Esophagus mucosa (tissue), 1 donor: ENCODE data around the gene LONP1. TPM values are rescaled to one million over a fixed set of nuclear protein-coding genes. Genes with fewer than 3 reads are reported as not detected.
"Not testable (repeated sequence)": the region's sequence is repeated elsewhere in the genome, so short reads cannot be mapped to it uniquely, and the experiment has no call there.

ENCODE experiments used
- ATAC-seq: fragments of 200-7000 bp; cut with Tn5 transposase; one replicate; pipeline ENCODE4 v1.9.1; 2020
- total RNA-seq: library from RNA; stranded (reverse); gene quantifications from one replicate; pipeline ENCODE4 v1.2.4, GENCODE V29; 2023
- donor health status: DM: yes; HTN: yes; CAD: no.

Gene LONP1
- 47.1 TPM for total RNA-seq

GRCh38 chr19:5719961-5720790, at the start of gene LONP1, which contains the start of gene CATSPERD:
Gene LONP1 (minus strand): TSS chr19:5720146. CDS start chr19:5720132, 14 bp downstream.
Gene CATSPERD (plus strand): TSS chr19:5720637. CDS start chr19:5720738, 101 bp downstream.
- ATAC-seq = peak; percentile 96

- no peak for ATAC-seq
These were observed 48.0 kb upstream of the LONP1 start for GRCh38 chr19:5767949-5768348.

- ATAC-seq = no peak
These were observed 45.3 kb upstream of the LONP1 start for GRCh38 chr19:5765220-5765619.

- no peak for ATAC-seq
These were observed 42.8 kb upstream of the LONP1 start for GRCh38 chr19:5762608-5763217.

GRCh38 chr19:5753743-5754142, 33.8 kb upstream of the LONP1 start:
- ATAC-seq = no peak

GRCh38 chr19:5751709-5752108, 31.8 kb upstream of the LONP1 start:
- ATAC-seq = no peak

- no peak for ATAC-seq
These were observed 29.6 kb upstream of the LONP1 start for GRCh38 chr19:5749505-5749904.

GRCh38 chr19:5748920-5749319, 29.0 kb upstream of the LONP1 start:
- ATAC-seq = not testable (repeated sequence)

- ATAC-seq = not testable (repeated sequence)
These were observed 25.1 kb upstream of the LONP1 start for GRCh38 chr19:5744999-5745398.

- ATAC-seq = no peak
These were observed 23.7 kb upstream of the LONP1 start for GRCh38 chr19:5743630-5744029.

GRCh38 chr19:5742051-5742450, 22.1 kb upstream of the LONP1 start:
- ATAC-seq = no peak

- ATAC-seq = peak; percentile 68
These were observed 18.5 kb upstream of the LONP1 start for GRCh38 chr19:5738423-5738822.

- not testable (repeated sequence) for ATAC-seq
These were observed 13.2 kb upstream of the LONP1 start for GRCh38 chr19:5733172-5733571.

GRCh38 chr19:5727453-5728050, 7.6 kb upstream of the LONP1 start:
- no peak for ATAC-seq

- peak; percentile 0 for ATAC-seq
These were observed 529 bp downstream of the LONP1 start for GRCh38 chr19:5719274-5719960.

- ATAC-seq = peak; percentile 4
These were observed 1.2 kb downstream of the LONP1 start for GRCh38 chr19:5718579-5719273.

- ATAC-seq = no peak
These were observed 1.8 kb downstream of the LONP1 start for GRCh38 chr19:5718037-5718578.

GRCh38 chr19:5717215-5717935, 2.6 kb downstream of the LONP1 start:
- no peak for ATAC-seq

- ATAC-seq = no peak
These were observed 5.1 kb downstream of the LONP1 start for GRCh38 chr19:5714816-5715215.

GRCh38 chr19:5713228-5713627, 6.7 kb downstream of the LONP1 start:
- no peak for ATAC-seq

- no peak for ATAC-seq
These were observed 8.2 kb downstream of the LONP1 start for GRCh38 chr19:5711713-5712161.
